Stomach (tissue), 4 donors: ENCODE measurements around the gene KCNH1.

ENCODE experiments used
- CTCF ChIP-seq, 7 experiments: fragments of 450-650 bp in 4 of 7; fragments of 200-600 bp in 3 of 7; sonication (generic) in 3 of 7; IDR thresholded peaks; one replicate each; pipeline ENCODE4 v1.5.1; 2016 to 2019; ENCODE audit warnings: antibody characterized with exemption in 7 of 7, control low read depth in 2 of 7, mild to moderate bottlenecking in 1 of 7
- EP300 ChIP-seq: sonication (generic); formaldehyde crosslinking; IDR thresholded peaks from one replicate; pipeline ENCODE4 v1.6.1; 2017; ENCODE audit warnings: antibody characterized with exemption
- POLR2AphosphoS5 ChIP-seq, 3 donors: sonication (generic); formaldehyde crosslinking; IDR thresholded peaks; one replicate each; pipeline ENCODE4 v1.6.1; 2016; ENCODE audit warnings: antibody characterized with exemption in 3 of 3

GRCh38 chr1:210723646-210724045 is 410.3 kb downstream of the KCNH1 start:
- TF ChIP-seq POLR2AphosphoS5 (IDR thresholded peaks at IDR 0.05) (no peak), CTCF (IDR thresholded peaks at IDR 0.05) (no peak), EP300 (no peak)
